ENCODE results near the gene TMUB2.

- TF ChIP-seq CTCF (conservative IDR thresholded peaks at IDR 0.05; ENCODE audit: low read length) (no peak), EZH2phosphoT487 (IDR thresholded peaks at IDR 0.05; ENCODE audit: borderline replicate concordance, low read depth, low read length) (no peak)
Observed at GRCh38 chr17:44192750-44193149, 6.0 kb downstream of the TMUB2 start.
